ENCODE measurements around the gene TCF4. TPM values are rescaled to one million over a fixed set of nuclear protein-coding genes. Genes with fewer than 3 reads are reported as not detected.
A peak's percentile ranks its signal among the peaks of the same experiment; 100 is the strongest.

The TCF4 gene
- total RNA-seq, 1 experiment from 2014 or later, result 104 TPM

GRCh38 chr18:55555395-55556027 is 32.5 kb downstream of the TCF4 start:
- H3K27ac Mint-ChIP-seq, result peak overlapping the region; percentile 50; the same call in 1 of the 2 replicates
- POLR2A ChIA-PET, result no interaction called here
- TF ChIP-seq OVOL2 (CRISPR knock-in tag; IDR thresholded peaks at IDR 0.05; ENCODE audit: borderline replicate concordance) (no peak), ZNF138 (CRISPR knock-in tag; conservative IDR thresholded peaks at IDR 0.05) (no peak), ZNF232 (CRISPR knock-in tag; IDR thresholded peaks at IDR 0.05) (no peak), RORB (CRISPR knock-in tag; IDR thresholded peaks at IDR 0.05) (no peak), ZBTB43 (CRISPR knock-in tag; IDR thresholded peaks at IDR 0.05) (no peak), FOXK1 (CRISPR knock-in tag; IDR thresholded peaks at IDR 0.05) (no peak), MXD4 (CRISPR knock-in tag; IDR thresholded peaks at IDR 0.05; ENCODE audit: borderline replicate concordance) (no peak), ZNF416 (CRISPR knock-in tag; IDR thresholded peaks at IDR 0.05) (no peak), SMAD4 (CRISPR knock-in tag; IDR thresholded peaks at IDR 0.05) (no peak), NFATC4 (CRISPR knock-in tag; IDR thresholded peaks at IDR 0.05) (no peak), FOXP1 (CRISPR knock-in tag; IDR thresholded peaks at IDR 0.05; ENCODE audit: borderline replicate concordance) (no peak), EMX1 (CRISPR knock-in tag; IDR thresholded peaks at IDR 0.05) (no peak), ZNF396 (CRISPR knock-in tag; IDR thresholded peaks at IDR 0.05; ENCODE audit: borderline replicate concordance) (no peak)
- TF ChIP-seq, protein P1, sequence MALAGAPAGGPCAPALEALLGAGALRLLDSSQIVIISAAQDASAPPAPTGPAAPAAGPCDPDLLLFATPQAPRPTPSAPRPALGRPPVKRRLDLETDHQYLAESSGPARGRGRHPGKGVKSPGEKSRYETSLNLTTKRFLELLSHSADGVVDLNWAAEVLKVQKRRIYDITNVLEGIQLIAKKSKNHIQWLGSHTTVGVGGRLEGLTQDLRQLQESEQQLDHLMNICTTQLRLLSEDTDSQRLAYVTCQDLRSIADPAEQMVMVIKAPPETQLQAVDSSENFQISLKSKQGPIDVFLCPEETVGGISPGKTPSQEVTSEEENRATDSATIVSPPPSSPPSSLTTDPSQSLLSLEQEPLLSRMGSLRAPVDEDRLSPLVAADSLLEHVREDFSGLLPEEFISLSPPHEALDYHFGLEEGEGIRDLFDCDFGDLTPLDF (CRISPR knock-in tag; IDR thresholded peaks at IDR 0.05), result no peak
- peaks cover 52% of the 10 kb centered on the region for H3K4me1 Mint-ChIP-seq
- no peaks in the 10 kb centered on the region for H3K27me3 Mint-ChIP-seq (ENCODE audit: low read depth)
- no peaks in the 10 kb centered on the region for H3K9me3 Mint-ChIP-seq
- CTCF ChIA-PET, result interaction anchor here (1.0 kb wide), 2 partner anchors 34 to 226 kb away, joined by 3 read pairs; no protein-coding TSS in a partner anchor
- H3K36me3 Mint-ChIP-seq, result peaks cover 5% of the 10 kb centered on the region
- no peak for ATAC-seq
- DNase-seq (ENCODE audit: low spot score), result no peak
- H3K4me3 Mint-ChIP-seq, result no peak overlapping the region

DNA sequence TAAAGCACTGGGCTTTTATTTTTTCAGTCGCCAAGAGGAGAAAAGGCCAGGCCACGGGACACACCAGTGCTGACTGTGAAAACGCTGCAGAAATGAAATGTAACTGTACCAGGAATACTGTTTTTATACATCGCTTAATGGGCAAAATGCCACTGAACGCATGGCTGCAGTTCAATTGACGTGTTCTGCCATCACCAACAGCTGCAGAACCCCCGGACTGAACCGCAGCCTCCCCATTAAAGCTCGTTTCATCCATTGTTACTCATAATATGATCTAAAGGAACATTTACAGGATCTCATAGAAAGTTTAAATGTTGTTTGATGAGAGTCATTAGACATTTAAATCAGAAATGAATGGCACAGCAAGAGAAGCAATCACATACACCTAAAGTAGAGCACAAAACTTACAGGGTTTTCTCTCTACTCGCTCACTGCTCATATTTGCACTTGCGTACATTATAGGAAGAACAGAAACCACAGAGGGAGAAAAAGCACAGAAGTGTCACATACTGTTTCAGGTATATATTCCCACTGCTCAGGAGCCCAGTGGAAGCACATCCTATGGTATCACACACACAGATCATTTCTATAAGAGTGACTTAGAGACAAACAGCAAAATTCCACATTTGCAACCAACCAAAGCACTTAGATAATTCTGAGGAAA is 35.3 kb downstream of the TCF4 start:
- no peaks in the 10 kb centered on the region for H3K9me3 Mint-ChIP-seq
- H3K4me3 Mint-ChIP-seq, result no peak overlapping the region

More for the DNA sequence above, 35.3 kb downstream of the TCF4 start:
- Mint-ChIP-seq H3K36me3 (peaks cover 5% of the 10 kb centered on the region), H3K4me1 (peaks cover 66% of the 10 kb centered on the region), H3K27ac (peak overlapping the region; percentile 1; the same call in 1 of the 2 replicates), H3K27me3 (ENCODE audit: low read depth) (no peaks in the 10 kb centered on the region)
- ChIA-PET POLR2A (no interaction called here), CTCF (no interaction called here)
- ATAC-seq (no peak), DNase-seq (ENCODE audit: low spot score) (no peak)
- TF ChIP-seq NFE2L1 (CRISPR knock-in tag; IDR thresholded peaks at IDR 0.05) (no peak), CBFB (CRISPR knock-in tag; IDR thresholded peaks at IDR 0.05; ENCODE audit: low read depth) (no peak), OVOL2 (CRISPR knock-in tag; IDR thresholded peaks at IDR 0.05; ENCODE audit: borderline replicate concordance) (no peak), ZNF232 (CRISPR knock-in tag; IDR thresholded peaks at IDR 0.05) (no peak), ATF6 (CRISPR knock-in tag; IDR thresholded peaks at IDR 0.05) (no peak), ETV6 (CRISPR knock-in tag; IDR thresholded peaks at IDR 0.05) (no peak), ZNF138 (CRISPR knock-in tag; conservative IDR thresholded peaks at IDR 0.05) (no peak), ERG (CRISPR knock-in tag; IDR thresholded peaks at IDR 0.05) (no peak)
- TF ChIP-seq, protein P2, sequence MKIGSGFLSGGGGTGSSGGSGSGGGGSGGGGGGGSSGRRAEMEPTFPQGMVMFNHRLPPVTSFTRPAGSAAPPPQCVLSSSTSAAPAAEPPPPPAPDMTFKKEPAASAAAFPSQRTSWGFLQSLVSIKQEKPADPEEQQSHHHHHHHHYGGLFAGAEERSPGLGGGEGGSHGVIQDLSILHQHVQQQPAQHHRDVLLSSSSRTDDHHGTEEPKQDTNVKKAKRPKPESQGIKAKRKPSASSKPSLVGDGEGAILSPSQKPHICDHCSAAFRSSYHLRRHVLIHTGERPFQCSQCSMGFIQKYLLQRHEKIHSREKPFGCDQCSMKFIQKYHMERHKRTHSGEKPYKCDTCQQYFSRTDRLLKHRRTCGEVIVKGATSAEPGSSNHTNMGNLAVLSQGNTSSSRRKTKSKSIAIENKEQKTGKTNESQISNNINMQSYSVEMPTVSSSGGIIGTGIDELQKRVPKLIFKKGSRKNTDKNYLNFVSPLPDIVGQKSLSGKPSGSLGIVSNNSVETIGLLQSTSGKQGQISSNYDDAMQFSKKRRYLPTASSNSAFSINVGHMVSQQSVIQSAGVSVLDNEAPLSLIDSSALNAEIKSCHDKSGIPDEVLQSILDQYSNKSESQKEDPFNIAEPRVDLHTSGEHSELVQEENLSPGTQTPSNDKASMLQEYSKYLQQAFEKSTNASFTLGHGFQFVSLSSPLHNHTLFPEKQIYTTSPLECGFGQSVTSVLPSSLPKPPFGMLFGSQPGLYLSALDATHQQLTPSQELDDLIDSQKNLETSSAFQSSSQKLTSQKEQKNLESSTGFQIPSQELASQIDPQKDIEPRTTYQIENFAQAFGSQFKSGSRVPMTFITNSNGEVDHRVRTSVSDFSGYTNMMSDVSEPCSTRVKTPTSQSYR (CRISPR knock-in tag; IDR thresholded peaks at IDR 0.05), result no peak

Measured in WTC11 (cell line).